SK-N-SH (cell line): ENCODE results near the gene ZNF793. TPM values are rescaled to one million over a fixed set of nuclear protein-coding genes. Genes with fewer than 3 reads are reported as not detected.

Source experiments
- polyA plus RNA-seq, 3 experiments: library from polyadenylated mRNA; depleted of rRNA; stranded (reverse); fragments of >200 nt; gene quantifications; 2 replicates each; pipeline ENCODE4 v1.2.3, GENCODE V29; 2012

Gene ZNF793
- polyA plus RNA-seq, 1 of the 3 experiments (the other 2 are of a cell fraction) = 2.3 TPM

Other genes with a start within 250 kb of the ZNF793 start
- 1.9 and 2.1 TPM in 2 replicates for gene ZNF527, start 135.8 kb upstream of the ZNF793 start, polyA plus RNA-seq (2012; rRNA removed)
- gene ZNF569, start 39.5 kb upstream of the ZNF793 start, polyA plus RNA-seq (2012; rRNA removed) = 2.0 and 2.5 TPM in 2 replicates
- 1.5 and 2.3 TPM in 2 replicates for gene ZNF570, start 37.6 kb upstream of the ZNF793 start, polyA plus RNA-seq (2012; rRNA removed)
- gene ZNF571, start 87.9 kb downstream of the ZNF793 start, polyA plus RNA-seq (2012; rRNA removed) = 1.1 and 3.0 TPM in 2 replicates
- gene ZNF540, start 87.9 kb downstream of the ZNF793 start, polyA plus RNA-seq (2012; rRNA removed) = 0.08 TPM in 2 replicates
- gene ZFP30, start 148.5 kb downstream of the ZNF793 start, polyA plus RNA-seq (2012; rRNA removed) = 2.3 and 2.5 TPM in 2 replicates
- 2.0 and 2.6 TPM in 2 replicates for gene ZNF607, start 212.8 kb downstream of the ZNF793 start, polyA plus RNA-seq (2012; rRNA removed)